ENCODE measurements around the gene KCTD5. TPM values are rescaled to one million over a fixed set of nuclear protein-coding genes. Genes with fewer than 3 reads are reported as not detected.
"Not testable (repeated sequence)": the region's sequence is repeated elsewhere in the genome, so short reads cannot be mapped to it uniquely, and the experiment has no call there.

The KCTD5 gene
- total RNA-seq, 2 donors from 2014 or later = 29.8 to 32.6 TPM

DNA sequence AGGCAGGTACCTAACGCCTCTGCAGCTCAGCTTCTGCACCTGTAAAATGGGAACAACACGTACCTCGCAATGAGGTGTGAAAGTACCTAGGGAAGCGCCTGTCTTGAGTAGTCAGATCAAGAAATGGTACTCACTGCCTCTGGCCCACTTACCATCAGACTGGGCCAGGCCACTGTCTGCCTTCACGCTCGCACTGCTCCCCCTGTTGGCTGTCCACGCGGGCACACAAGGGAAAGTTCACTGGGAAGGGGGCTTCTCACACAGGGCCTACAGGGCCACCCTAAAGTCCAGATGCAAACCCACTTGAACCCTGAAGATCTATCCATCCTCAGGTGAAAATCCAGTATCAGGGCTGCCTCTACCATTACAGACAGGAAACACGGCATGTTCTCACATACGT lies 11.1 kb upstream of the KCTD5 start:
- H3K27ac ChIP-seq (ENCODE audit: low read depth, low read length); H3K27ac Mint-ChIP-seq; H3K9me3 Mint-ChIP-seq; H3K27me3 Mint-ChIP-seq (ENCODE audit: insufficient read depth); H3K36me3 ChIP-seq (ENCODE audit: control insufficient read depth, insufficient read depth, low read length); H3K4me1 ChIP-seq (ENCODE audit: control insufficient read depth, insufficient read depth, low read length); H3K9ac ChIP-seq (ENCODE audit: extremely low read depth, low read length, poor library complexity, severe bottlenecking); H3K27me3 ChIP-seq (ENCODE audit: control insufficient read depth, insufficient read depth, low read length, poor library complexity, severe bottlenecking); H3K36me3 Mint-ChIP-seq (ENCODE audit: low read depth); H3K9me3 ChIP-seq (ENCODE audit: control insufficient read depth, low read length); H3K4me3 ChIP-seq (ENCODE audit: low read length): not testable (repeated sequence)
- peak; percentile 76 for DNase-seq
- Mint-ChIP-seq H3K4me1 (peaks cover 30% of the 10 kb centered on the region), H3K4me3 (peak overlapping the region; percentile 55)
- 81 to 95% methylated on average over 6 to 10 of the region's 10 CpGs for WGBS, 2 experiments (ENCODE audit: insufficient coverage in 1 of 2, insufficient read length in 1 of 2)
- TF ChIP-seq, protein P1, sequence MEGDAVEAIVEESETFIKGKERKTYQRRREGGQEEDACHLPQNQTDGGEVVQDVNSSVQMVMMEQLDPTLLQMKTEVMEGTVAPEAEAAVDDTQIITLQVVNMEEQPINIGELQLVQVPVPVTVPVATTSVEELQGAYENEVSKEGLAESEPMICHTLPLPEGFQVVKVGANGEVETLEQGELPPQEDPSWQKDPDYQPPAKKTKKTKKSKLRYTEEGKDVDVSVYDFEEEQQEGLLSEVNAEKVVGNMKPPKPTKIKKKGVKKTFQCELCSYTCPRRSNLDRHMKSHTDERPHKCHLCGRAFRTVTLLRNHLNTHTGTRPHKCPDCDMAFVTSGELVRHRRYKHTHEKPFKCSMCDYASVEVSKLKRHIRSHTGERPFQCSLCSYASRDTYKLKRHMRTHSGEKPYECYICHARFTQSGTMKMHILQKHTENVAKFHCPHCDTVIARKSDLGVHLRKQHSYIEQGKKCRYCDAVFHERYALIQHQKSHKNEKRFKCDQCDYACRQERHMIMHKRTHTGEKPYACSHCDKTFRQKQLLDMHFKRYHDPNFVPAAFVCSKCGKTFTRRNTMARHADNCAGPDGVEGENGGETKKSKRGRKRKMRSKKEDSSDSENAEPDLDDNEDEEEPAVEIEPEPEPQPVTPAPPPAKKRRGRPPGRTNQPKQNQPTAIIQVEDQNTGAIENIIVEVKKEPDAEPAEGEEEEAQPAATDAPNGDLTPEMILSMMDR (conservative IDR thresholded peaks at IDR 0.05) = peak; percentile 77

DNA sequence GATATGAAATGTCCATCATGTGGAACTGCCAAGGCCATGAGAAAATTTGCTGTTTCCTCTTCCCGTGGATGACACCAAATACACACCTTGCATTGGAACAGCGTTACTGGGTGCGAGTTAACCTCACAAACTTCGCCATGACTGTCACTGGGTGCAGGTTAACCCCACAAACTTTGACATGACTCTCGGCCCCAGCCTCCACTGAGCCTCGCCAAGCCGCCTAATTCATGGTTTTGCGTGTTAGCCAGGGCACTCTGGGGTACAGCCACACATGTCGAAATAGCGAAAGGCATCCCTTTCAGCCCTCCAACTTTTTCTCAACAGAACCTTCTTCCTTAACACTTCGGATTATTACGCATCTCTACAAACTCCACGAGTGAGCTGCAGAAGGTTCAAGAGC lies 10.6 kb upstream of the KCTD5 start:
- no peaks in the 10 kb centered on the region for H3K9me3 ChIP-seq (ENCODE audit: control insufficient read depth, low read length)
- peaks cover 5% of the 10 kb centered on the region for H3K36me3 Mint-ChIP-seq (ENCODE audit: low read depth)
- 94 to 95% methylated on average over 13 of the region's 13 CpGs for WGBS, 2 experiments (ENCODE audit: insufficient coverage in 1 of 2, insufficient read length in 1 of 2)
- H3K4me3 ChIP-seq (ENCODE audit: low read length) = peak overlapping the region; percentile 78
- H3K27me3 Mint-ChIP-seq (ENCODE audit: insufficient read depth) = no peaks in the 10 kb centered on the region
- peak overlapping the region; percentile 55 for H3K4me3 Mint-ChIP-seq
- DNase-seq = no peak
- no peaks in the 10 kb centered on the region for H3K9me3 Mint-ChIP-seq
- no peak overlapping the region for H3K27ac ChIP-seq (ENCODE audit: low read depth, low read length)
- TF ChIP-seq, protein P1 (conservative IDR thresholded peaks at IDR 0.05) = no peak
- H3K9ac ChIP-seq (ENCODE audit: extremely low read depth, low read length, poor library complexity, severe bottlenecking) = no peak overlapping the region
- H3K27me3 ChIP-seq (ENCODE audit: control insufficient read depth, insufficient read depth, low read length, poor library complexity, severe bottlenecking) = no peaks in the 10 kb centered on the region
- H3K4me1 Mint-ChIP-seq = peaks cover 25% of the 10 kb centered on the region
- H3K36me3 ChIP-seq (ENCODE audit: control insufficient read depth, insufficient read depth, low read length) = no peaks in the 10 kb centered on the region
- no peak overlapping the region for H3K27ac Mint-ChIP-seq
- no peaks in the 10 kb centered on the region for H3K4me1 ChIP-seq (ENCODE audit: control insufficient read depth, insufficient read depth, low read length)

DNA sequence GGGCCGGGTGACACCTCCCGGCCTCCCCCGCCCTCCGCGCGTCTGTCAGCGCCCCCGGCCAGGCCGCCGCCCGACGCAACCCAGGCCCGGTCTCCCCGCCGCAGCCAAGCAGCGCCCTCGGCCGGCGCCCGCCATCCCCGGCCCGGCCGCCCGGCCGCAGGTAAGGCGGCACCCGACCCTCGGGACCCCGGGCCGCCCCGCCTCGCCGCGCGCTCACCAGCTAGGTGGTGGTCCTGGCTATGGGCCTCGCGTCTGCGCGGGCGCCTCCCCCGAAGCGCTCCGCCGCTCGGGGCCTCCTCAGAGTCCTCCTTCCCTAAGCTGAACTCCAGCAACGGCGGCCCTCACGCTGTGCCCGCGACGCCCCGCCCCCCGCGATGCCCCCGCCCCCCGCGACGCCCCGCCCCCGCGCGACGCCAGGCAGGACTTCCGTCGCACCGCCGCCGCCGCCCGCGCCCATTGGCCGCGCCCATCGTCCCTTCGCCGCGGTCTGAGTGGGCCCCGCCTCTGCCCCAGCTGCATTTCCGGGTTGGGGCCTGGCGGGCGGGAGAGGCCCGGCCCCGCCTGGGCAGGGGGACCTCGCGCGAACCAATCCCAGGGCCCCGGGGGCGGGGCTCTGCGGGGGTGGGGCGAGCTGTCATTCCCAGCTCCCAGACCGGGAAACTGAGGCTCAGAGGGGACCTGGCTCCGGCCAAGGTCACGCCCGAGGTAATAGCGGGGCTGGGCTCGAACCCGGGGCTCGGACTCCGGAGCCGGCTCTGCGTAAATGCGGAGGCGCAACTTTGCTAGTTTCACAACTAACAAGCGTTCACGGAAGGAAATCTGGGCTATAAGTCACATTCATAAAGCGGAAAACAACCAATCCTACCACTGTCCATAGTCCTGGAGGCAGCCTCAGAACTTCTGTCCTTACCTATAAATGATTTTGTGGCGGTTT lies 9.0 kb upstream of the KCTD5 start:
- peak overlapping the region; percentile 30 for H3K27ac Mint-ChIP-seq
- WGBS, 2 experiments (ENCODE audit: insufficient coverage in 1 of 2, insufficient read length in 1 of 2) = 2 to 17% methylated on average over 16 to 105 of the region's 107 CpGs
- TF ChIP-seq, protein P1 (conservative IDR thresholded peaks at IDR 0.05) = no peak

More for the DNA sequence above, 9.0 kb upstream of the KCTD5 start:
- no peaks in the 10 kb centered on the region for H3K27me3 Mint-ChIP-seq (ENCODE audit: insufficient read depth)
- peaks cover 5% of the 10 kb centered on the region for H3K36me3 Mint-ChIP-seq (ENCODE audit: low read depth)
- Histone ChIP-seq H3K4me3 (ENCODE audit: low read length) (peak overlapping the region; percentile 84), H3K36me3 (ENCODE audit: control insufficient read depth, insufficient read depth, low read length) (no peaks in the 10 kb centered on the region), H3K27me3 (ENCODE audit: control insufficient read depth, insufficient read depth, low read length, poor library complexity, severe bottlenecking) (no peaks in the 10 kb centered on the region), H3K9me3 (ENCODE audit: control insufficient read depth, low read length) (no peaks in the 10 kb centered on the region), H3K9ac (ENCODE audit: extremely low read depth, low read length, poor library complexity, severe bottlenecking) (no peak overlapping the region), H3K4me1 (ENCODE audit: control insufficient read depth, insufficient read depth, low read length) (no peaks in the 10 kb centered on the region), H3K27ac (ENCODE audit: low read depth, low read length) (no peak overlapping the region)
- peaks cover 9% of the 10 kb centered on the region for H3K4me1 Mint-ChIP-seq
- H3K9me3 Mint-ChIP-seq = no peaks in the 10 kb centered on the region
- DNase-seq = peak; percentile 99
- peak overlapping the region; percentile 52 for H3K4me3 Mint-ChIP-seq
